ENCODE results near the gene USP17L5. TPM values are rescaled to one million over a fixed set of nuclear protein-coding genes. Genes with fewer than 3 reads are reported as not detected.

USP17L5 gene, protein sequence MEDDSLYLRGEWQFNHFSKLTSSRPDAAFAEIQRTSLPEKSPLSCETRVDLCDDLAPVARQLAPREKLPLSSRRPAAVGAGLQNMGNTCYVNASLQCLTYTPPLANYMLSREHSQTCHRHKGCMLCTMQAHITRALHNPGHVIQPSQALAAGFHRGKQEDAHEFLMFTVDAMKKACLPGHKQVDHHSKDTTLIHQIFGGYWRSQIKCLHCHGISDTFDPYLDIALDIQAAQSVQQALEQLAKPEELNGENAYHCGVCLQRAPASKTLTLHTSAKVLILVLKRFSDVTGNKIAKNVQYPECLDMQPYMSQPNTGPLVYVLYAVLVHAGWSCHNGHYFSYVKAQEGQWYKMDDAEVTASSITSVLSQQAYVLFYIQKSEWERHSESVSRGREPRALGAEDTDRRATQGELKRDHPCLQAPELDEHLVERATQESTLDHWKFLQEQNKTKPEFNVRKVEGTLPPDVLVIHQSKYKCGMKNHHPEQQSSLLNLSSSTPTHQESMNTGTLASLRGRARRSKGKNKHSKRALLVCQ
- not detected in 2 replicates for total RNA-seq

DNA sequence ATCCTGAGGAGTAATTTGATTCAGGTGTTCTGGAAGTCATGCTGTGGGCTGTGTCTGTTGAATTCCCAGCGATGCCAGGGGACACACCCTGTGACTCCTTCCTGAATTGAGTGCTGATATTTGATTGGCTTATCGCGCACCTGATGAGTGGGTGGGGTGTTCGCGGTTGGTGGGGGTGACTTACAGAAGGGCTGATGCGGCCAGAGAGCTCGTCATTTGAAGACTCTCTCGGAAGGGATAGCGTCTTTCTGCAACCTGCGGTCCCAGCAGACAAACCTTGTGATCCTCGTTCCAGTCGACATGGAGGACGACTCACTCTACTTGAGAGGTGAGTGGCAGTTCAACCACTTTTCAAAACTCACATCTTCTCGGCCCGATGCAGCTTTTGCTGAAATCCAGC, at the start of gene USP17L5:
Gene USP17L5, plus strand, starts transcription at position 301 of the 400 bp plus-strand sequence. Its CDS starts 0 bp downstream, at position 301.

DNA sequence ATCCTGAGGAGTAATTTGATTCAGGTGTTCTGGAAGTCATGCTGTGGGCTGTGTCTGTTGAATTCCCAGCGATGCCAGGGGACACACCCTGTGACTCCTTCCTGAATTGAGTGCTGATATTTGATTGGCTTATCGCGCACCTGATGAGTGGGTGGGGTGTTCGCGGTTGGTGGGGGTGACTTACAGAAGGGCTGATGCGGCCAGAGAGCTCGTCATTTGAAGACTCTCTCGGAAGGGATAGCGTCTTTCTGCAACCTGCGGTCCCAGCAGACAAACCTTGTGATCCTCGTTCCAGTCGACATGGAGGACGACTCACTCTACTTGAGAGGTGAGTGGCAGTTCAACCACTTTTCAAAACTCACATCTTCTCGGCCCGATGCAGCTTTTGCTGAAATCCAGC, 14.3 kb upstream of the USP17L5 start, which contains the start of gene USP17L24:
Gene USP17L24, plus strand, starts transcription at position 301 of the 400 bp plus-strand sequence. Its CDS starts 0 bp downstream, at position 301.

DNA sequence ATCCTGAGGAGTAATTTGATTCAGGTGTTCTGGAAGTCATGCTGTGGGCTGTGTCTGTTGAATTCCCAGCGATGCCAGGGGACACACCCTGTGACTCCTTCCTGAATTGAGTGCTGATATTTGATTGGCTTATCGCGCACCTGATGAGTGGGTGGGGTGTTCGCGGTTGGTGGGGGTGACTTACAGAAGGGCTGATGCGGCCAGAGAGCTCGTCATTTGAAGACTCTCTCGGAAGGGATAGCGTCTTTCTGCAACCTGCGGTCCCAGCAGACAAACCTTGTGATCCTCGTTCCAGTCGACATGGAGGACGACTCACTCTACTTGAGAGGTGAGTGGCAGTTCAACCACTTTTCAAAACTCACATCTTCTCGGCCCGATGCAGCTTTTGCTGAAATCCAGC, 9.6 kb upstream of the USP17L5 start, which contains the start of gene USP17L25:
Gene USP17L25, plus strand, starts transcription at position 301 of the 400 bp plus-strand sequence. Its CDS starts 0 bp downstream, at position 301.

DNA sequence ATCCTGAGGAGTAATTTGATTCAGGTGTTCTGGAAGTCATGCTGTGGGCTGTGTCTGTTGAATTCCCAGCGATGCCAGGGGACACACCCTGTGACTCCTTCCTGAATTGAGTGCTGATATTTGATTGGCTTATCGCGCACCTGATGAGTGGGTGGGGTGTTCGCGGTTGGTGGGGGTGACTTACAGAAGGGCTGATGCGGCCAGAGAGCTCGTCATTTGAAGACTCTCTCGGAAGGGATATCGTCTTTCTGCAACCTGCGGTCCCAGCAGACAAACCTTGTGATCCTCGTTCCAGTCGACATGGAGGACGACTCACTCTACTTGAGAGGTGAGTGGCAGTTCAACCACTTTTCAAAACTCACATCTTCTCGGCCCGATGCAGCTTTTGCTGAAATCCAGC, 4.8 kb upstream of the USP17L5 start, which contains the start of gene USP17L26:
Gene USP17L26, plus strand, starts transcription at position 301 of the 400 bp plus-strand sequence. Its CDS starts 0 bp downstream, at position 301.

DNA sequence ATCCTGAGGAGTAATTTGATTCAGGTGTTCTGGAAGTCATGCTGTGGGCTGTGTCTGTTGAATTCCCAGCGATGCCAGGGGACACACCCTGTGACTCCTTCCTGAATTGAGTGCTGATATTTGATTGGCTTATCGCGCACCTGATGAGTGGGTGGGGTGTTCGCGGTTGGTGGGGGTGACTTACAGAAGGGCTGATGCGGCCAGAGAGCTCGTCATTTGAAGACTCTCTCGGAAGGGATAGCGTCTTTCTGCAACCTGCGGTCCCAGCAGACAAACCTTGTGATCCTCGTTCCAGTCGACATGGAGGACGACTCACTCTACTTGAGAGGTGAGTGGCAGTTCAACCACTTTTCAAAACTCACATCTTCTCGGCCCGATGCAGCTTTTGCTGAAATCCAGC, 4.6 kb downstream of the USP17L5 start, which contains the start of gene USP17L27:
Gene USP17L27, plus strand, starts transcription at position 301 of the 400 bp plus-strand sequence. Its CDS starts 0 bp downstream, at position 301.

DNA sequence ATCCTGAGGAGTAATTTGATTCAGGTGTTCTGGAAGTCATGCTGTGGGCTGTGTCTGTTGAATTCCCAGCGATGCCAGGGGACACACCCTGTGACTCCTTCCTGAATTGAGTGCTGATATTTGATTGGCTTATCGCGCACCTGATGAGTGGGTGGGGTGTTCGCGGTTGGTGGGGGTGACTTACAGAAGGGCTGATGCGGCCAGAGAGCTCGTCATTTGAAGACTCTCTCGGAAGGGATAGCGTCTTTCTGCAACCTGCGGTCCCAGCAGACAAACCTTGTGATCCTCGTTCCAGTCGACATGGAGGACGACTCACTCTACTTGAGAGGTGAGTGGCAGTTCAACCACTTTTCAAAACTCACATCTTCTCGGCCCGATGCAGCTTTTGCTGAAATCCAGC, 9.4 kb downstream of the USP17L5 start, which contains the start of gene USP17L28:
Gene USP17L28, plus strand, starts transcription at position 301 of the 400 bp plus-strand sequence. Its CDS starts 0 bp downstream, at position 301.

DNA sequence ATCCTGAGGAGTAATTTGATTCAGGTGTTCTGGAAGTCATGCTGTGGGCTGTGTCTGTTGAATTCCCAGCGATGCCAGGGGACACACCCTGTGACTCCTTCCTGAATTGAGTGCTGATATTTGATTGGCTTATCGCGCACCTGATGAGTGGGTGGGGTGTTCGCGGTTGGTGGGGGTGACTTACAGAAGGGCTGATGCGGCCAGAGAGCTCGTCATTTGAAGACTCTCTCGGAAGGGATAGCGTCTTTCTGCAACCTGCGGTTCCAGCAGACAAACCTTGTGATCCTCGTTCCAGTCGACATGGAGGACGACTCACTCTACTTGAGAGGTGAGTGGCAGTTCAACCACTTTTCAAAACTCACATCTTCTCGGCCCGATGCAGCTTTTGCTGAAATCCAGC, 14.1 kb downstream of the USP17L5 start, which contains the start of gene USP17L29:
Gene USP17L29, plus strand, starts transcription at position 301 of the 400 bp plus-strand sequence. Its CDS starts 0 bp downstream, at position 301.

DNA sequence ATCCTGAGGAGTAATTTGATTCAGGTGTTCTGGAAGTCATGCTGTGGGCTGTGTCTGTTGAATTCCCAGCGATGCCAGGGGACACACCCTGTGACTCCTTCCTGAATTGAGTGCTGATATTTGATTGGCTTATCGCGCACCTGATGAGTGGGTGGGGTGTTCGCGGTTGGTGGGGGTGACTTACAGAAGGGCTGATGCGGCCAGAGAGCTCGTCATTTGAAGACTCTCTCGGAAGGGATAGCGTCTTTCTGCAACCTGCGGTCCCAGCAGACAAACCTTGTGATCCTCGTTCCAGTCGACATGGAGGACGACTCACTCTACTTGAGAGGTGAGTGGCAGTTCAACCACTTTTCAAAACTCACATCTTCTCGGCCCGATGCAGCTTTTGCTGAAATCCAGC, 23.6 kb downstream of the USP17L5 start, which contains the start of gene USP17L30:
Gene USP17L30, plus strand, starts transcription at position 301 of the 400 bp plus-strand sequence. Its CDS starts 0 bp downstream, at position 301.

Other genes with a start within 250 kb of the USP17L5 start
- not detected in 2 replicates for gene FAM90A26, start 169.0 kb upstream of the USP17L5 start, total RNA-seq
- not detected in 2 replicates for gene USP17L10, start 128.7 kb upstream of the USP17L5 start, total RNA-seq
- not detected in 2 replicates for gene USP17L11, start 124.0 kb upstream of the USP17L5 start, total RNA-seq
- not detected in 2 replicates for gene USP17L12, start 119.3 kb upstream of the USP17L5 start, total RNA-seq
- not detected in 2 replicates for gene USP17L13, start 114.5 kb upstream of the USP17L5 start, total RNA-seq
- gene USP17L15, start 105.0 kb upstream of the USP17L5 start, total RNA-seq, result not detected in 2 replicates
- not detected in 2 replicates for gene USP17L17, start 95.5 kb upstream of the USP17L5 start, total RNA-seq
- gene USP17L18, start 90.8 kb upstream of the USP17L5 start, total RNA-seq, result not detected in 2 replicates
- not detected in 2 replicates for gene USP17L19, start 86.0 kb upstream of the USP17L5 start, total RNA-seq
- not detected in 2 replicates for gene USP17L20, start 81.3 kb upstream of the USP17L5 start, total RNA-seq
- not detected in 2 replicates for gene USP17L21, start 76.5 kb upstream of the USP17L5 start, total RNA-seq
- gene USP17L22, start 71.8 kb upstream of the USP17L5 start, total RNA-seq, result not detected in 2 replicates
- not detected in 2 replicates for gene USP17L24, start 14.2 kb upstream of the USP17L5 start, total RNA-seq
- gene USP17L25, start 9.5 kb upstream of the USP17L5 start, total RNA-seq, result not detected in 2 replicates
- not detected in 2 replicates for gene USP17L26, start 4.7 kb upstream of the USP17L5 start, total RNA-seq
- gene USP17L27, start 4.7 kb downstream of the USP17L5 start, total RNA-seq, result not detected in 2 replicates
- not detected in 2 replicates for gene USP17L28, start 9.5 kb downstream of the USP17L5 start, total RNA-seq
- not detected in 2 replicates for gene USP17L29, start 14.2 kb downstream of the USP17L5 start, total RNA-seq
- not detected in 2 replicates for gene USP17L30, start 23.7 kb downstream of the USP17L5 start, total RNA-seq
- gene DEFB131A, start 105.0 kb downstream of the USP17L5 start, total RNA-seq, result not detected in 2 replicates

All from bladder microvascular endothelial cell (primary cell).